Measurements from ENCODE around the gene CDS2. TPM values are rescaled to one million over a fixed set of nuclear protein-coding genes. Genes with fewer than 3 reads are reported as not detected.
A peak's percentile ranks its signal among the peaks of the same experiment; 100 is the strongest.

CDS2 gene
- total and polyA plus RNA-seq, 8 donors, result 2.1 to 88.1 (median 14.7) TPM

DNA sequence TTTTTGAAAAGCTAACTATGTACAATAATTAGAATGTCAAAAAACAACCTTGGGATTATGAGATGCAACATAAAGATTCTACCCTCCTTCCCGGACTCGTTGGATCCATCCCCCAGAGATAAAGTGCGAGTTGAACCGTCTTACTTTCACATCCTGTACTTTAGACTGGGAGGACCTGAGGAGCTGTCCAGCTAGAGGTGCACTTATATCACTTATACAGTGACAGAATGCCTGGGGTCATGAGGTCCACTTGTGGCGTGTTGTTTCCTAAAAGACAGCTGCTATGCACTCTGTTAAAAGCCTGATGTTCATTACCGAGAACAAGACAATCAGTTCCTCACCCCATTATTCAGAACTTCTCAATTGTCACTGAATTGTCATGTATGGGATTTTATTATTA is 2.1 kb downstream of the CDS2 start:
- Histone ChIP-seq H3K36me3 (no peaks in the 10 kb centered on the region), H3K9me3 (no peaks in the 10 kb centered on the region), H3K4me1 (peaks cover 5 to 59% (median 41%) of the 10 kb centered on the region in 4 donors), H3K27me3 (no peaks in the 10 kb centered on the region), H3K4me3 (no peak overlapping the region), H3K27ac (peak overlapping the region in 3 of 5 donors; percentile 97 to 99 (median 97))
- no peak for DNase-seq
- intact Hi-C loops (cut with DNase I; ENCODE audit: low total_unique reads), result loop anchor here (5.0 kb wide), 1 partner anchor 63 kb away; no protein-coding TSS in a partner anchor
- TF ChIP-seq POLR2AphosphoS5 (IDR thresholded peaks at IDR 0.05) (no peak), CTCF (IDR thresholded peaks at IDR 0.05) (no peak), POLR2A (IDR thresholded peaks at IDR 0.05) (no peak), EP300 (IDR thresholded peaks at IDR 0.05) (no peak)
- 61 to 75% (median 66%) methylated on average over 6 of the region's 6 CpGs for WGBS, 5 donors

- Histone ChIP-seq H3K27me3 (no peaks in the 10 kb centered on the region), H3K9me3 (no peaks in the 10 kb centered on the region), H3K36me3 (no peaks in the 10 kb centered on the region), H3K4me3 (no peak overlapping the region), H3K27ac (peak overlapping the region in 3 of 5 donors; percentile 51 to 76 (median 66)), H3K4me1 (peaks cover 21 to 76% (median 49%) of the 10 kb centered on the region in 4 donors)
- no peak for DNase-seq
- intact Hi-C loops (cut with DNase I; ENCODE audit: low total_unique reads), result no loop called here
- TF ChIP-seq POLR2AphosphoS5 (IDR thresholded peaks at IDR 0.05) (no peak), EP300 (IDR thresholded peaks at IDR 0.05) (no peak), CTCF (IDR thresholded peaks at IDR 0.05) (no peak), POLR2A (IDR thresholded peaks at IDR 0.05) (no peak)
- 76 to 91% (median 83%) methylated on average over 5 of the region's 5 CpGs for WGBS, 5 donors
Observed at GRCh38 chr20:5131502-5131901, 4.7 kb downstream of the CDS2 start.

DNA sequence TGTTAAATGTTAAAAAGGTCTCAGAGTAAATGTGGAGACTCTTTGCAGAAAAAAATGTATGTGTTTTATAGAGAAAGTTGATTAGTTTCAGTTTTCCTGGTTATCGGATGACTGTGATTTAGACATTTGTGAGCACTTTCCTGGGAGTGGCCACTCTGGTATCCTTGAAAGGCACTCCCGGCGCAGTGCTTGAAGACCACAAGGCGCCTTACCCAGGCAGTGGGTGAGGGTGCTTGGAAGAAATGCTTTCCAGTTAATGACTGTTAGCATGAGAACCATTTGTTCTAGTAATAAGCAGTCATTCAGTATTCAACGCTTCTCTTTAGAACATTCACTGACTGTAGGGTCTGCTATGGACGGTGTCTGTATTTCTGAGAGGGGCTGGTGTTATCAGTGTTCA is 7.2 kb downstream of the CDS2 start:
- no peaks in the 10 kb centered on the region for H3K27me3 ChIP-seq
- H3K36me3 ChIP-seq, result no peaks in the 10 kb centered on the region
- H3K9me3 ChIP-seq, result no peaks in the 10 kb centered on the region
- peaks cover 12 to 69% (median 41%) of the 10 kb centered on the region in 4 donors for H3K4me1 ChIP-seq
- H3K27ac ChIP-seq, result no peak overlapping the region
- intact Hi-C loops (cut with DNase I; ENCODE audit: low total_unique reads), result no loop called here
- H3K4me3 ChIP-seq, result no peak overlapping the region
- no peak for DNase-seq
- WGBS, 5 donors, result 90 to 94% (median 92%) methylated on average over 6 of the region's 6 CpGs
- TF ChIP-seq CTCF (IDR thresholded peaks at IDR 0.05) (no peak), EP300 (IDR thresholded peaks at IDR 0.05) (no peak), POLR2A (IDR thresholded peaks at IDR 0.05) (no peak), POLR2AphosphoS5 (IDR thresholded peaks at IDR 0.05) (no peak)

DNA sequence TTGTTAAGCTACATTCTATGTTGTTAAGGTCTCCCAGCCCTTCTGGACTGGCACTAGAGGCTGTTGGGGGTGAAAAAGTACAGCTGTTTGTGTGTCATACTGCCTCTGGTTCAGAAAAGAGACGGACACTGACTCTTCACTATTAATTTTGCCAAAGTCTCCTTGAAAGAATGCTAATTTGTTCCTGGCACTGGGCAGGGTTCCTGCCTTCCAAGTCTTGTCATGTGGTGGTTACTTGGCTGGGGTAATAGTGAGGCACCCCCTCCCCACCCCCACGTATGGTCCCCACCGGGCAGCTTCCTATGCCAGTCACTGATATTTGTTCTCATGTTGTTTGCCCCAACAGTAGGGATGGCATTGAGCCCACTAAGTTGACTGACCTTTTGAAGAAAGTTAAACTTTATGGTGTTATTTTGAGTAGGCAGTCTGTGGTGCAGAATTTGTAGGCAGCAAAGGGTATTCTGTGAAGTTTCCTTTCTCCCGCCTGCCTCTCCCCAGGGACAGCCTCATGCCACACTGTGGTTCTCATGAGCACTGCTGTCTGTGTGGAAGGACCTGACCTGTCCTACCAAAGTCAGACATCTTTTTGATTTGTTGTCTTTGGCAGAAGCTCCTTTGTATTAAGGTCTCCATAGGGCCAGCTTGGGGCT is 8.7 kb downstream of the CDS2 start:
- no peak overlapping the region for H3K4me3 ChIP-seq
- peak overlapping the region in 2 of 5 donors; percentile 51 to 57 for H3K27ac ChIP-seq
- H3K4me1 ChIP-seq, result peaks cover 12 to 62% (median 43%) of the 10 kb centered on the region in 4 donors
- H3K27me3 ChIP-seq, result no peaks in the 10 kb centered on the region
- DNase-seq, result no peak
- H3K36me3 ChIP-seq, result no peaks in the 10 kb centered on the region
- TF ChIP-seq CTCF (IDR thresholded peaks at IDR 0.05), result no peak
- no peak for TF ChIP-seq POLR2A (IDR thresholded peaks at IDR 0.05)
- no peaks in the 10 kb centered on the region for H3K9me3 ChIP-seq
- intact Hi-C loops (cut with DNase I; ENCODE audit: low total_unique reads), result no loop called here
- WGBS, 5 donors, result 40 to 59% (median 45%) methylated on average over 4 of the region's 4 CpGs

All from stomach (tissue), 9 donors.